ENCODE data around the gene SLC32A1. TPM values are rescaled to one million over a fixed set of nuclear protein-coding genes. Genes with fewer than 3 reads are reported as not detected.

Gene SLC32A1
- total RNA-seq, 1 experiment from 2014 or later, result not detected

GRCh38 chr20:38724626-38725147, 401 bp downstream of the SLC32A1 start:
- DNase-seq (ENCODE audit: extremely low read depth, low read depth), result no peak

GRCh38 chr20:38725148-38725901, 1.0 kb downstream of the SLC32A1 start:
- DNase-seq (ENCODE audit: extremely low read depth, low read depth), result no peak

GRCh38 chr20:38725931-38726803, 1.9 kb downstream of the SLC32A1 start:
- DNase-seq (ENCODE audit: extremely low read depth, low read depth), result peak; percentile 33

- no peak for DNase-seq (ENCODE audit: extremely low read depth, low read depth)
Observed at GRCh38 chr20:38726804-38727606, 2.7 kb downstream of the SLC32A1 start.

GRCh38 chr20:38727607-38728190, 3.4 kb downstream of the SLC32A1 start:
- no peak for DNase-seq (ENCODE audit: extremely low read depth, low read depth)

- no peak for DNase-seq (ENCODE audit: extremely low read depth, low read depth)
Observed at GRCh38 chr20:38728191-38728781, 4.0 kb downstream of the SLC32A1 start.

- DNase-seq (ENCODE audit: extremely low read depth, low read depth), result no peak
Observed at GRCh38 chr20:38728911-38729642, 4.8 kb downstream of the SLC32A1 start.

- DNase-seq (ENCODE audit: extremely low read depth, low read depth), result no peak
Observed at GRCh38 chr20:38729767-38730166, 5.5 kb downstream of the SLC32A1 start.

GRCh38 chr20:38730167-38730988, 6.1 kb downstream of the SLC32A1 start:
- no peak for DNase-seq (ENCODE audit: extremely low read depth, low read depth)

GRCh38 chr20:38730989-38731737, 6.9 kb downstream of the SLC32A1 start:
- DNase-seq (ENCODE audit: extremely low read depth, low read depth), result peak; percentile 56

- DNase-seq (ENCODE audit: extremely low read depth, low read depth), result no peak
Observed at GRCh38 chr20:38731738-38732113, 7.4 kb downstream of the SLC32A1 start.

- no peak for DNase-seq (ENCODE audit: extremely low read depth, low read depth)
Observed at GRCh38 chr20:38732981-38733380, 8.7 kb downstream of the SLC32A1 start.

- DNase-seq (ENCODE audit: extremely low read depth, low read depth), result no peak
Observed at GRCh38 chr20:38735172-38735571, 10.9 kb downstream of the SLC32A1 start.

GRCh38 chr20:38737887-38738286, 13.6 kb downstream of the SLC32A1 start:
- no peak for DNase-seq (ENCODE audit: extremely low read depth, low read depth)

- no peak for DNase-seq (ENCODE audit: extremely low read depth, low read depth)
Observed at GRCh38 chr20:38745757-38746156, 21.5 kb downstream of the SLC32A1 start.

- no peak for DNase-seq (ENCODE audit: extremely low read depth, low read depth)
Observed at GRCh38 chr20:38747495-38748096, 23.3 kb downstream of the SLC32A1 start.

All from NCI-H460 (cell line).